Stomach (tissue), 9 donors: ENCODE data around the gene ZSWIM3. TPM values are rescaled to one million over a fixed set of nuclear protein-coding genes. Genes with fewer than 3 reads are reported as not detected.

ENCODE experiments used
- DNase-seq, 2 donors: peaks; one replicate each; pipeline versions ENCODE4 v3.0.0 to v3.0.0-alpha.2; 2013 to 2019
- H3K27ac ChIP-seq, 5 donors: fragments of 200-600 bp in 4 of 5; sonication (generic) in 4 of 5; one replicate each; pipeline ENCODE4 v1.5.1; 2013 to 2019; ENCODE audit warnings: mild to moderate bottlenecking in 1 of 5, moderate library complexity in 1 of 5
- H3K27me3 ChIP-seq, 3 donors: fragments of 200-600 bp; sonication (generic); one replicate each; pipeline ENCODE4 v1.5.1; 2017 to 2019; ENCODE audit warnings: mixed run types in 1 of 3
- H3K36me3 ChIP-seq, 4 donors: fragments of 200-600 bp; sonication (generic); 1 replicate in 3 of 4; 2 replicates in 1 of 4; pipeline ENCODE4 v1.5.1; 2016 to 2019
- H3K4me1 ChIP-seq, 4 donors: fragments of 200-600 bp; sonication (generic); one replicate each; pipeline ENCODE4 v1.5.1; 2016 to 2019
- H3K4me3 ChIP-seq, 4 donors: fragments of 200-600 bp; sonication (generic) in 3 of 4; one replicate each; pipeline ENCODE4 v1.5.1; 2016 to 2019; ENCODE audit warnings: mild to moderate bottlenecking in 1 of 4
- H3K9me3 ChIP-seq, 4 donors: fragments of 200-600 bp; sonication (generic); one replicate each; pipeline ENCODE4 v1.5.1; 2016 to 2019
- EP300 ChIP-seq: sonication (generic); formaldehyde crosslinking; IDR thresholded peaks from one replicate; pipeline ENCODE4 v1.6.1; 2017; ENCODE audit warnings: antibody characterized with exemption
- POLR2A ChIP-seq, 4 donors: fragments of 450-650 bp; IDR thresholded peaks; one replicate each; pipeline ENCODE4 v1.6.1; 2016; ENCODE audit warnings: antibody characterized with exemption in 4 of 4, control low read depth in 2 of 4, mild to moderate bottlenecking in 1 of 4, moderate library complexity in 1 of 4
- POLR2AphosphoS5 ChIP-seq, 3 donors: sonication (generic); formaldehyde crosslinking; IDR thresholded peaks; one replicate each; pipeline ENCODE4 v1.6.1; 2016; ENCODE audit warnings: antibody characterized with exemption in 3 of 3
- WGBS, 5 donors: extraction: QIAGEN DNeasy Blood & Tissue Kit in 3 of 5; methylation state at CpG; one replicate each; pipeline versions ENCODE4 v1.1.5 to v1.1.7; 2013 to 2018; 5-methylcytosine and 5-hydroxymethylcytosine counted together
- intact Hi-C: fragments of 100-400 bp; cut with DNase I; formaldehyde crosslinking; loops from one replicate; pipeline ENCODE4 v1.15.1; 2023; ENCODE audit warnings: low total_unique reads
- polyA plus RNA-seq, 3 donors: library from polyadenylated mRNA; stranded (reverse); fragments of 200-250 nt; gene quantifications; one replicate each; pipeline ENCODE4 v1.2.3, GENCODE V29; 2013
- total RNA-seq, 5 donors: library from RNA; depleted of rRNA; stranded (reverse); fragments of >200 nt; gene quantifications; one replicate each; pipeline versions ENCODE4 v1.1.0 to v1.2.3, GENCODE V29; 2014 to 2016
- TF ChIP-seq, protein P1 (sequence below), 7 experiments: fragments of 450-650 bp in 4 of 7; fragments of 200-600 bp in 3 of 7; sonication (generic) in 3 of 7; IDR thresholded peaks; one replicate each; pipeline ENCODE4 v1.5.1; 2016 to 2019; ENCODE audit warnings: antibody characterized with exemption in 7 of 7, control low read depth in 2 of 7, mild to moderate bottlenecking in 1 of 7
- donor health status: healthy with polysubstance abuse.
- donor health status: Bipolar disorder and iron deficiency.
- donor health status: healthy.

Gene ZSWIM3
- total and polyA plus RNA-seq, 8 donors = 0.87 to 2.3 (median 1.8) TPM; not detected in 1

DNA sequence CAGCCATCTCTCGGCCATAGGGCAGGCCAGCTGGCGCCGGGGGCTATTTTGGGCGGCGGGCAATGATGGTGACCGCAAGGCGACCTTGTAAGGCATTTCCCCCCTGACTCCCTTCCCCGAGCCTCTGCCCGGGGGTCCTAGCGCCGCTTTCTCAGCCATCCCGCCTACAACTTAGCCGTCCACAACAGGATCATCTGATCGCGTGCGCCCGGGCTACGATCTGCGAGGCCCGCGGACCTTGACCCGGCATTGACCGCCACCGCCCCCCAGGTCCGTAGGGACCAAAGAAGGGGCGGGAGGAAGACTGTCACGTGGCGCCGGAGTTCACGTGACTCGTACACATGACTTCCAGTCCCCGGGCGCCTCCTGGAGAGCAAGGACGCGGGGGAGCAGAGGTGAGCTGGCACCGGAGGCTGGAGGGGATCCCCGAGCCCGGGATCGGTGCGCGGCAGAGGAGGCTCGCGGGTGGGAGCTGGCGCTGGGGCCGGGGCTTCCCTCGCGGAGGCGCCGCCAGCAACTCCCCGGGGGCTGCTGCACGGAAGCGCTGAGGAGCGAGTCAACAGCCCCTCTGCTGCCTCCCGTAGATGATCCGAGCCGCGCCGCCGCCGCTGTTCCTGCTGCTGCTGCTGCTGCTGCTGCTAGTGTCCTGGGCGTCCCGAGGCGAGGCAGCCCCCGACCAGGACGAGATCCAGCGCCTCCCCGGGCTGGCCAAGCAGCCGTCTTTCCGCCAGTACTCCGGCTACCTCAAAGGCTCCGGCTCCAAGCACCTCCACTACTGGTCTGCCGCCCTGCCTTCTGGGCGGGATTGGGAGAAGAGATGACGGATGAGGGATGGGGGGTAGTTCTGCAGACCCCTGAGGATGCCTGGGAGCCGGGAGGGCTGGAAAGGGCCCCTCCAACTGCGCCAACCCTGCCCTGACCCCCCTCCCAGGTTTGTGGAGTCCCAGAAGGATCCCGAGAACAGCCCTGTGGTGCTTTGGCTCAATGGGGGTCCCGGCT, 33.9 kb downstream of the ZSWIM3 start, which contains the start of the genes CTSA and NEURL2:
Gene CTSA, plus strand, starts transcription at position 351 of the 999 bp plus-strand sequence. Its CDS starts 234 bp downstream, at position 585.
Gene NEURL2, minus strand, starts transcription at position 224 of the 999 bp plus-strand sequence. Its CDS starts 217 bp downstream, at position 7.
- Histone ChIP-seq H3K27me3 (no peaks in the 10 kb centered on the region), H3K36me3 (peaks cover 39 to 66% (median 57%) of the 10 kb centered on the region in 4 donors), H3K9me3 (no peaks in the 10 kb centered on the region), H3K27ac (peak within 1 kb of the TSS; percentile 83 to 88 (median 87)), H3K4me1 (peaks cover 15 to 50% (median 42%) of the 10 kb centered on the region in 4 donors), H3K4me3 (peak within 1 kb of the TSS; percentile 65 to 92 (median 74))
- 0 to 1% (median 1%) methylated on average over 47 to 78 of the region's 78 CpGs for WGBS, 5 donors
- TF ChIP-seq POLR2A (IDR thresholded peaks at IDR 0.05) (no peak), EP300 (no peak), POLR2AphosphoS5 (IDR thresholded peaks at IDR 0.05) (peak; percentile 78 to 97 (median 84))
- TF ChIP-seq, protein P1, sequence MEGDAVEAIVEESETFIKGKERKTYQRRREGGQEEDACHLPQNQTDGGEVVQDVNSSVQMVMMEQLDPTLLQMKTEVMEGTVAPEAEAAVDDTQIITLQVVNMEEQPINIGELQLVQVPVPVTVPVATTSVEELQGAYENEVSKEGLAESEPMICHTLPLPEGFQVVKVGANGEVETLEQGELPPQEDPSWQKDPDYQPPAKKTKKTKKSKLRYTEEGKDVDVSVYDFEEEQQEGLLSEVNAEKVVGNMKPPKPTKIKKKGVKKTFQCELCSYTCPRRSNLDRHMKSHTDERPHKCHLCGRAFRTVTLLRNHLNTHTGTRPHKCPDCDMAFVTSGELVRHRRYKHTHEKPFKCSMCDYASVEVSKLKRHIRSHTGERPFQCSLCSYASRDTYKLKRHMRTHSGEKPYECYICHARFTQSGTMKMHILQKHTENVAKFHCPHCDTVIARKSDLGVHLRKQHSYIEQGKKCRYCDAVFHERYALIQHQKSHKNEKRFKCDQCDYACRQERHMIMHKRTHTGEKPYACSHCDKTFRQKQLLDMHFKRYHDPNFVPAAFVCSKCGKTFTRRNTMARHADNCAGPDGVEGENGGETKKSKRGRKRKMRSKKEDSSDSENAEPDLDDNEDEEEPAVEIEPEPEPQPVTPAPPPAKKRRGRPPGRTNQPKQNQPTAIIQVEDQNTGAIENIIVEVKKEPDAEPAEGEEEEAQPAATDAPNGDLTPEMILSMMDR (IDR thresholded peaks at IDR 0.05) = peak in 1 of 7 experiments; percentile 22
- intact Hi-C loops = no loop called here
- peak; percentile 97 for DNase-seq

- peaks cover 15 to 50% (median 42%) of the 10 kb centered on the region in 4 donors for H3K4me1 ChIP-seq
- H3K4me3 ChIP-seq = peak overlapping the region; percentile 65 to 92 (median 74)
- peak overlapping the region in 4 of 5 donors; percentile 83 to 88 (median 87) for H3K27ac ChIP-seq
- no peaks in the 10 kb centered on the region for H3K9me3 ChIP-seq
- 73 to 85% (median 78%) methylated on average over 9 of the region's 9 CpGs for WGBS, 5 donors
- peak; percentile 28 to 41 for DNase-seq
- no peak for TF ChIP-seq POLR2AphosphoS5 (IDR thresholded peaks at IDR 0.05)
- no peak for TF ChIP-seq POLR2A (IDR thresholded peaks at IDR 0.05)
- TF ChIP-seq, protein P1 (IDR thresholded peaks at IDR 0.05) = no peak
- TF ChIP-seq EP300 = no peak
- intact Hi-C loops = no loop called here
- peaks cover 41 to 66% (median 57%) of the 10 kb centered on the region in 4 donors for H3K36me3 ChIP-seq
- H3K27me3 ChIP-seq = no peaks in the 10 kb centered on the region
Measured at GRCh38 chr20:45892049-45892825, 34.8 kb downstream of the ZSWIM3 start.

GRCh38 chr20:45892828-45893500, 35.5 kb downstream of the ZSWIM3 start:
- Histone ChIP-seq H3K27ac (peak overlapping the region in 2 of 5 donors; percentile 43 to 87), H3K36me3 (peaks cover 41 to 66% (median 61%) of the 10 kb centered on the region in 4 donors), H3K4me3 (peak overlapping the region in 2 of 4 donors; percentile 65 to 92), H3K4me1 (peaks cover 15 to 46% (median 42%) of the 10 kb centered on the region in 4 donors), H3K9me3 (no peaks in the 10 kb centered on the region), H3K27me3 (no peaks in the 10 kb centered on the region)
- no peak for TF ChIP-seq POLR2A (IDR thresholded peaks at IDR 0.05)
- TF ChIP-seq EP300 = no peak
- no peak for TF ChIP-seq POLR2AphosphoS5 (IDR thresholded peaks at IDR 0.05)
- TF ChIP-seq, protein P1 (IDR thresholded peaks at IDR 0.05) = no peak
- intact Hi-C loops = no loop called here
- no peak for DNase-seq
- 72 to 87% (median 78%) methylated on average over 3 to 4 of the region's 4 CpGs for WGBS, 5 donors
